NCI-H1105 (cell line): Measurements from ENCODE around the gene KLF18.
"Not testable (repeated sequence)": the region's sequence is repeated elsewhere in the genome, so short reads cannot be mapped to it uniquely, and the experiment has no call there.

ENCODE experiments used
- DNase-seq: peaks from one replicate; lab custom pipeline; 2025; lab: John Stamatoyannopoulos, UW

Gene KLF18

GRCh38 chr1:44120398-44120949, 21.0 kb downstream of the KLF18 start:
- DNase-seq = no peak

DNA sequence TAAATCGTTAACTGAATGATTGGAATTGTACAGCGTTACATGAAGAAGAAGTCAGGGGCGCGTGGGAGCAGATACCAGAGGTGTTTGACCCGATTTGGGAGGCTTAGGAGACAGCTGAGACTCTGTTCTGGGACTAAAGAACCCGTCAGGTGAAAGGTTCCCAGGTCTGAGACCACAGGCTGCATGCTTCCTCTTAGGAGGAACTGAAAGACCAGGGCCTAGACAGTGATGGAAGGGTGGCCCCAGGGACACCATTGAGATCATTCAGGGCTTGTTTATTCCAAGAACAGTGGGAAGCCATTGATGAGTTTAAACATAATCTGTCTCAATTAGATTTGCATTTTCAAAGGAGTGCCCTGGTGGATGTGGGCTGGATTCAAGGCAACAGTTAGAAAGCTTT, 21.9 kb downstream of the KLF18 start:
- DNase-seq = no peak

- DNase-seq = no peak
These were observed 22.7 kb downstream of the KLF18 start, which contains the start of gene KLF17 for GRCh38 chr1:44118682-44119081. TSS of gene KLF17 (plus strand) at chr1:44118821. CDS start at chr1:44118908, 87 bp downstream.

DNA sequence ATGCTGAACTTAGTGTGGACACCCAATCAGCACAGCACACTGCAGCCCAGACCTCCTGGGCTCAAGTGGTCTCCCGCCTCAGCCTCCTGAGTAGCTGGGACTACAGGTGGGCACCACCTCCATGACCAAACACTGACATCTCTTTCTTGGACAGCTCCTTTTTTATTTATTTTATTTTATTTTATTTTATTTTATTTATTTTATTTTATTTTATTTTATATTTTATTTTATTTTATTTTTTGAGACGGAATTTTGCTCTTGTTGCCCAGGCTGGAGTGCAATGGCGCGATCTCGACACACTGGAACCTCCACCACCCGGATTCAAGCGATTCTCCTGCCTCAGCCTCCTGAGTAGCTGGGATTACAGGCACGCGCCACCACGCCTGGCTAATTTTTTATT, 24.2 kb downstream of the KLF18 start:
- not testable (repeated sequence) for DNase-seq

- no peak for DNase-seq
These were observed 27.3 kb downstream of the KLF18 start for GRCh38 chr1:44114098-44114497.

DNA sequence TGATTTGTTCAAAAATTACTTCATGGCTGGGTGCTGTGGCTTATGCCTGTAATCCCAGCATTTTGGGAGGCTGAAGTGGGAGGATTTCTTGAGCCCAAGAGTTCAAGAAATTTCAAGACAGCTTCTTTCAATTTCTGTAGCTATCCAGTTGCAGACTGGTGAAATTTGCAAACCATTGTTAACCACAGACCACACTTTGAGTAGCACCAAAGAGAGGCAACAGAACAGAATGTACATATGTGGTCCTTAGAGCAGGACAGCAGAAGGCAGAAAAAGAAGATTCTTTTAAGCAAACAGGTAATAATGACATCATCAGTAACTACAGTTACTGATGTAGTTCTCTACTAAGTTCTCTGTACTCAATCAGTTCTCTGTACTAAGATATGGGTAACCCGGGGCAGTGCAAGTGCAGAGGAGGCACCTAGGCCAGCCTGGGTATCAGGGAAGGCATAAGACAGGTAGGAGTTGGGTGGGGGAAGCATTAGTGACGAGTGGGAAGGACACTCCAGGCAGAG, 28.3 kb downstream of the KLF18 start:
- DNase-seq = no peak

DNA sequence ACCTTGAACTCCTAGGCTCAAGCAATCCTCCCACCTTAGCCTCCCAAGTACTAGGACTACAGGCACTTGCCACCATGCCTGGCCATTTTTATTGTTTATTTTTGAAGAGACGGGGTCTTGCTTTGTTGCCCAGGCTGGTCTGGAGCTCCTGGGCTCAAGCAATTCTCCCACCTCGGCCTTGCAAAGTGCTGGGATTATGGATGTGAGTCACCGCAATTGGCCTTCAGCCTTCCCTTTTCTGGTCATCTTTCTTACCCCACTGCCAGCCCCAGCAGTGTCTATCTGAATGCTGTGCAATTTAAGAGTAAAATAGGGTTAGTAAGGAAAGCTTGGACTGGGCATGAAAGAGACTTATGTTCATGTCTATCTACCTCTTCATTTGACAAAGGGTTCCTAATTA, 28.9 kb downstream of the KLF18 start:
- no peak for DNase-seq

GRCh38 chr1:44111861-44112260, 29.6 kb downstream of the KLF18 start:
- DNase-seq = no peak

DNA sequence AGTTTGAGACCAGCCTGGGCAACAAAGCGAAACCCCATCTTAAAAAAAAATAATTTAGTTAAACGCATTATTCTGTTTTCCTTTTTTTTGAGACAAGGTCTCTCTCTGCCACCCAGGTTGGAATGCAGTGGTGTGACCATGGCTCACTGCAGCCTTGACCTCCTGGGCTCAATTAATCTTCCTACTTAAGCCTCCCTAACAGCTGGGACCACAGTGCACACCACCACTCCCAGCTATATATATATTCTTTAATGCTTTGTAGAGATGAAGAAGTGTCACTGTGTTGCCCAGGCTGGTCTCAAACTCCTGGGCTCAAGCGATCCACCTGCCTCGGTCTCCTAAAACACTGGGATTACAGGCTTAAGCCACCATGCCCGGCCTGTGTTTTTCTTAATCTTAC, 30.5 kb downstream of the KLF18 start:
- no peak for DNase-seq

DNA sequence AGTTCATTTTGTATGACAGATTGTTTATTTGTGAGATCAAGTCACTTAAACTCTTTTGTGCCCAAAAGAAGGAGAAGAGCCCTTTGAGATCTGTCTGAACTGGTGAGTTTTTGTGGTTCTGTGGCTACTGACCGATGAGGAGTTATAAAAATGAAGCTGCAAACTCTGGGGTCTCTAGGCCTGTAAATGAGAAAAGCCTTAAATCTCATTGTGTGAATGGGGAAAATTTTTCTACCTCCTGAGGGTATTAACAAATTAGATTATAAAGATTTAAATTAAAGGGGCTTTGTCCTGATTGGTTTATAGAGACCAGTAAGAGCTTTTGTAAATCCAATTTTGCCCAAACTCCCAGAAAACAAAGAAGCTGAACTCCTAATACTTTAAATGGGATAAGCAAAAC, 32.5 kb downstream of the KLF18 start:
- no peak for DNase-seq

GRCh38 chr1:44108241-44108640, 33.2 kb downstream of the KLF18 start:
- DNase-seq = no peak

DNA sequence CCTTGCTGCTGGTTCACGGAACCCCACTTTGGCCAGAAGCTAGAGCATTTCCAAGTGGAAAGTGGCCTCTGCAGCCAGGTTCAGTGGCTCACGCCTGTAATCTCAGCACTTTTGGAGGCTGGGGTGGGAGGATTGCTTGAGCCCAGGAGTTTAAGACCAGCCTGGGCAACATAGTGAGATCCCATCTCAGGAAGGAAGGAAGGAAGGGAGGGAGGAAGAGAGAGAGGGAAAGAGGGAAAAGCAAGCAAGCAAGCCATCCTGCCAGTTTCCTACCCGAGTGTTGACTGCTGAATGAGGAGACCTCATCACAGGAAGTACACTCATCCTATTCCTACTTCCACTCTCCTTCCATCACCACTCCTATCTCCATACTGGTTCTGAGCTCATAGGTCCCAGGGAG, 35.6 kb downstream of the KLF18 start:
- no peak for DNase-seq

- no peak for DNase-seq
These were observed 37.9 kb downstream of the KLF18 start for GRCh38 chr1:44103270-44104131.

DNA sequence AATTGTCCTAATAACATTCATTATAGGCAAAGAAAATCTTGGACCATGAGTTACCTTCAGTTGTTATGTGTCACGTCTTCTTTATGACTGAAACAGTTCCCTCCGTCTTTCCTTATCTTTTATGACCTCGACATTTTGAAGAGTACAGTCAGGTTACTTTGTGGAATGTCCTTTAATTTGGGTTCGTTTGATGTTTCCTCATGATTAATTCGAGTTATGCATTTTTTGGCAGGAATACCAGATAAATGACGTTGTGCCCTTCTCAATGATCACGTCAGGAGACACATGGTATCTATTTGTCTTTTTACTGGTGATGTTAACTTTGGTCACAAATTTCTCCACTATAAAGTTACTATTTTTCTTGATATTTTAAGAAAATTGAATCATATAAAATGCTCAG, 40.1 kb downstream of the KLF18 start:
- no peak for DNase-seq

DNA sequence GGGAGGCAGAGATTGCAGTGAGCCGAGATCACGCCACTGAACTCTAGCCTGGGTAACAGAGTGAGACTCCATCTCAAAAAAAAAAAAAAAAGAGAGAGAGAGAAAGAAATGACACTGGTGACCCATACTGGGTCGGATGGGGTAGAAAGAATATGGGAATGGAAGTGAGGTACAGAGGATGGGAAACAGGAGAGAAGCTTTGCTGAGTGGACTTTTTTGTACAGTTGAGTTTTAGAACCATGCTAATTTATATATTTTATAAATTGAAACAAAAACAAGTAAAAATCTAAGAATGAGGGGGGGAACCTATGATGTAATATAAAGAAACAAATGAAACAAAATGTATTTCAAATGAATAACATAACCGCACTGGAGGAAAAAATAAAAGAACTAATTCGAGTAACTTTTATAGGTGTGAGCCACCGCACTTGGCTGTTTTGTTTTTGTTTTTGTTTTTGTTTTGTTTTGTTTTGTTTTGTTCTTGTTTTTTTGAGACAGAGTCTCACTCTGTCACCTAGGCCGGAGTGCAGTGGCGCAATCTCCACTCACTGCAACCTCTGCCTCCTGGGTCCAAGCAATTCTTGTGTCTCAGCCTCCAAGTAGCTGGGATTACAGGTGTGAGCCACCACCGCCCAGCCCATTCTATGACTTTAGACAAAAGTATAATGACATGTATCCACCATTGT, 41.1 kb downstream of the KLF18 start:
- DNase-seq = no peak

GRCh38 chr1:44094047-44094446, 47.4 kb downstream of the KLF18 start:
- no peak for DNase-seq

- no peak for DNase-seq
These were observed 50.8 kb downstream of the KLF18 start for GRCh38 chr1:44090429-44091252.

DNA sequence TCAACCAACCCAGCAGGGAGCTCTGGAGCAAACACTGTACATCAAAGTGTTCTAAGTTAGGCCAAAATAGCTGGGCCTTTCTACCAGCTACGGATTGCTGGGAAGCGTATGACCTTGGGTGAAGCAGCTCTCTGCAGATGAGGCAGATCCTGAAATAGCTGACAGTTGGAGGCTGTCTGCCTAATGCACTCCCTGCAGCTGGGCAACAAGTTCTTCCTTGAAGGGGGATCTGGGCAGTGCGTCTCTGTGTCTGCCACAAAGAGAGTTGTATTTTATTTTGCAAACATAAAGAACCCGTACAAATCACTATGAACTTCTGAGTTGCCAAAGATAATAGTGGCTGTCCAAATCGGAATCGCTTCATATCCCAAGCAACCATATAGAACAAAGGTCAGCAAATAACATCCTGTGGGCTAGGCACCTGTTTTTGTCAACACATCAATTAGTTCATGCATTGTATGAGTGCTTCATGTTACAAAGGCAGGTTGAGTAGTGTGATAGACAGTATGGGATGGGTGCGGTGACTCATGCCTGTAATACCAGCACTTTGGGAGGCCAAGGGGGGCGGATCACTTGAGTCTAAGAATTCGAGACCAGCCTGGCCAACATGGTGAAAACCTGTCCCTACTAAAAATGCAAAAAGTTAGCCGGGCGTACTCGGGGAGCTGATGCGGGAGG, 51.9 kb downstream of the KLF18 start:
- DNase-seq = no peak
